ENCODE measurements around the gene MGAT5.

GRCh38 chr2:134453476-134453875 is 199.6 kb downstream of the MGAT5 start:
- TF ChIP-seq MAX (IDR thresholded peaks at IDR 0.05) (no peak), CREB1 (IDR thresholded peaks at IDR 0.05; ENCODE audit: low read depth) (no peak), YY1 (IDR thresholded peaks at IDR 0.05; ENCODE audit: low read depth) (no peak), RAD21 (IDR thresholded peaks at IDR 0.05; ENCODE audit: low read depth) (no peak), EP300 (IDR thresholded peaks at IDR 0.05; ENCODE audit: borderline replicate concordance) (no peak), CEBPB (IDR thresholded peaks at IDR 0.05) (no peak), TAF1 (IDR thresholded peaks at IDR 0.05; ENCODE audit: low read depth) (no peak), NFIC (IDR thresholded peaks at IDR 0.05) (no peak)
- TF ChIP-seq, protein P1, sequence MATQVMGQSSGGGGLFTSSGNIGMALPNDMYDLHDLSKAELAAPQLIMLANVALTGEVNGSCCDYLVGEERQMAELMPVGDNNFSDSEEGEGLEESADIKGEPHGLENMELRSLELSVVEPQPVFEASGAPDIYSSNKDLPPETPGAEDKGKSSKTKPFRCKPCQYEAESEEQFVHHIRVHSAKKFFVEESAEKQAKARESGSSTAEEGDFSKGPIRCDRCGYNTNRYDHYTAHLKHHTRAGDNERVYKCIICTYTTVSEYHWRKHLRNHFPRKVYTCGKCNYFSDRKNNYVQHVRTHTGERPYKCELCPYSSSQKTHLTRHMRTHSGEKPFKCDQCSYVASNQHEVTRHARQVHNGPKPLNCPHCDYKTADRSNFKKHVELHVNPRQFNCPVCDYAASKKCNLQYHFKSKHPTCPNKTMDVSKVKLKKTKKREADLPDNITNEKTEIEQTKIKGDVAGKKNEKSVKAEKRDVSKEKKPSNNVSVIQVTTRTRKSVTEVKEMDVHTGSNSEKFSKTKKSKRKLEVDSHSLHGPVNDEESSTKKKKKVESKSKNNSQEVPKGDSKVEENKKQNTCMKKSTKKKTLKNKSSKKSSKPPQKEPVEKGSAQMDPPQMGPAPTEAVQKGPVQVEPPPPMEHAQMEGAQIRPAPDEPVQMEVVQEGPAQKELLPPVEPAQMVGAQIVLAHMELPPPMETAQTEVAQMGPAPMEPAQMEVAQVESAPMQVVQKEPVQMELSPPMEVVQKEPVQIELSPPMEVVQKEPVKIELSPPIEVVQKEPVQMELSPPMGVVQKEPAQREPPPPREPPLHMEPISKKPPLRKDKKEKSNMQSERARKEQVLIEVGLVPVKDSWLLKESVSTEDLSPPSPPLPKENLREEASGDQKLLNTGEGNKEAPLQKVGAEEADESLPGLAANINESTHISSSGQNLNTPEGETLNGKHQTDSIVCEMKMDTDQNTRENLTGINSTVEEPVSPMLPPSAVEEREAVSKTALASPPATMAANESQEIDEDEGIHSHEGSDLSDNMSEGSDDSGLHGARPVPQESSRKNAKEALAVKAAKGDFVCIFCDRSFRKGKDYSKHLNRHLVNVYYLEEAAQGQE (IDR thresholded peaks at IDR 0.05; ENCODE audit: low read depth) = no peak
